GM21367 (cell line): ENCODE data around the gene CYBB.

ENCODE experiments used
- ATAC-seq: cut with Tn5 transposase; IDR thresholded peaks from one replicate; pipeline ENCODE4 v1.9.1; 2021; ENCODE audit not compliant: unreplicated experiment

CYBB gene

GRCh38 chrX:37830371-37830770 is 50.5 kb downstream of the CYBB start:
- ATAC-seq: no peak

GRCh38 chrX:37834937-37835336 is 55.1 kb downstream of the CYBB start:
- ATAC-seq: no peak

GRCh38 chrX:37840931-37841330 is 61.1 kb downstream of the CYBB start:
- no peak for ATAC-seq

- no peak for ATAC-seq
Measured at GRCh38 chrX:37844622-37845021, 64.8 kb downstream of the CYBB start.

- ATAC-seq: no peak
Measured at GRCh38 chrX:37846141-37846540, 66.3 kb downstream of the CYBB start.

GRCh38 chrX:37846558-37846933 is 66.7 kb downstream of the CYBB start:
- ATAC-seq: no peak

- peak; percentile 100 for ATAC-seq
Measured at GRCh38 chrX:37846934-37847732, 67.3 kb downstream of the CYBB start, which contains the start of gene DYNLT3. Gene DYNLT3 (minus strand): TSS chrX:37847571. CDS start chrX:37847510, 61 bp downstream.

GRCh38 chrX:37847733-37848197 is 67.9 kb downstream of the CYBB start:
- peak; percentile 13 for ATAC-seq

- no peak for ATAC-seq
Measured at GRCh38 chrX:37854148-37854547, 74.3 kb downstream of the CYBB start.

- ATAC-seq: no peak
Measured at GRCh38 chrX:37854748-37855147, 74.9 kb downstream of the CYBB start.

GRCh38 chrX:37860721-37861120 is 80.9 kb downstream of the CYBB start:
- no peak for ATAC-seq

GRCh38 chrX:37862851-37863250 is 83.0 kb downstream of the CYBB start:
- no peak for ATAC-seq
